Measurements from ENCODE around the gene HAND2. TPM values are rescaled to one million over a fixed set of nuclear protein-coding genes. Genes with fewer than 3 reads are reported as not detected.

The HAND2 gene
- total RNA-seq, 2 experiments from 2014 or later = not detected

DNA sequence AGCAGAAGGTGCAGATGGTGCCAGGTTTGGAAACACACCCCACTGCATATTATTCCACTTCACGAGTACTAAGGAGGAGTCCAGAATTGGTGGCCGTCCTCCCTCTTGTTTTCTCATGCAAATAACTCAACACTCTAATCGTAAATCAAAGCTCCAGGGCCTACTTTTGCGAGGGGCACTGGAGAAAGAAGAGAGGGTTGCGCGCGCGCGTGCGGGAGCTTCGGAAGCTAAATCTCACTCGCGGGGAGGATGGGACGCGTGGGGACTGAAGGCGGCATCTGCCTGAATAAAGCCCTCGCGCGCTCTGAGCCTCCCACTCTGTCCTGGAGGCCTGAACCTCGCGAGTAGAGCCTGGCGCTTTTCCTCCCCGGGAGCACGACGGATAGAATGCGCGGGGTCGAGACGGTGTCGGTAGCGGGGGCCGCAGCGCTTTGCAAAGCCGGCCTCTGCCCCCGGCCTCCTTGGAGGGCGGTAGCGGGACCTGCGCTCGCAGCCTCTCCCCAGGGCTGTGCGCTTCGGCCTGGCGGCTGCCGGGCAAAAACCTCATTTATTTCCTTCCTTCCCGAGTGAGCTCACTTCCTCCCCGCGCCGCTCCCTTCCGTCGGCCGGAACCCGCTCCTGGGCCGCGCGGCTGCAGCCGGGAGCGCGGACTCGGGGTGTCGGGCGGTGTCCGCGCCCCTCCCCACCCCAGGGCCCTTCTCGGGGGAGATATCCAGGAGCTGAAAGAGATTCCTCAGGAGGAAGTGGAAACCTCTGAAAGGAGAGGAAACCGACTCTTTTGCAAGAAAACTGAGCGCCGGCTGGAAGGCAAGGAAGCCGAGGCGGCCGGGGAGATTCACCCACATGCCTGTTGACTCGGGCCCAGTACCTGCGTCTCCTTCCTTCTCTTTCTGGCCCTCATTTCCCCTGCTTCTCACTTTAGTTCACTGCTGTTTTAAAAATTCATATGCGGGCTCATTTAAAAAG, 20.7 kb downstream of the HAND2 start:
- Mint-ChIP-seq H3K4me3 (peak overlapping the region; percentile 67), H3K36me3 (ENCODE audit: low read depth) (peaks cover 8% of the 10 kb centered on the region), H3K9me3 (no peaks in the 10 kb centered on the region), H3K27ac (no peak overlapping the region), H3K27me3 (peaks cover 79% of the 10 kb centered on the region), H3K4me1 (peaks cover 22% of the 10 kb centered on the region)
- POLR2A ChIA-PET = no interaction called here
- CTCF ChIA-PET = interaction anchor here (0.9 to 1.4 kb wide), 4 partner anchors 9 to 190 kb away, joined by 3 to 4 read pairs (median 3); no protein-coding TSS in a partner anchor
- no peak for DNase-seq

DNA sequence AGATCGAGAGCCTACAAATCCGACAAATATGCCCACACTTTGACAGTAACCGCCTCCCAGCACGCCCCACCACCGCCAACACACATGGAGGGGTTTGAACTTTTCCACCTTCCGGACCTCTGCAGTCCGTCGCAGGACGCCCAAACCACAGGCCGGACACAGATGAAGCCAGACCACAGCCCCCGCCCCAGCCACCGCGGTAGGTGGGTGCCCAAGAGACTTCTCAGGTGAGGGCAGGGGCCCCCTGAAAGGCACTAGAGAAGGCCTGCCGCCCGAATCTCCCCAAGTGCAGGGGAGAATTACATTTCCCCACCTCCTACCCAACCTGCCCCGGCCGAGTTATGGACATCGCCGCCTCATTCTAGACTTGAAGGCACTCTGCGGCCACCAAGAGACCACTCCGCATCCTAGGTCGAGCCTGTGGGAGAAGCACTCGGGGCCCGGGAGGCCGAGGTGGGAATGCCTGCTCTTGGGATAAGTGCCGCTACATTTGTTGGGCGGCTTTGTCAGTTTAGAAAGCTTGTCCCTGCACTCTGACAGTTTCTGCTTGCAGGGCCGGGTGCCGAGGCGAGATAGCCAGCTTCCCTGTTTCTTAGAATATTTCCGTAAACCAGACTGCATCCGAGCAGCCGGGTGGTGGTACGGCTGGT, 21.5 kb downstream of the HAND2 start:
- ChIA-PET POLR2A (no interaction called here), CTCF (interaction anchor here (0.9 to 1.4 kb wide), 4 partner anchors 8 to 189 kb away, joined by 3 to 4 read pairs (median 3); no protein-coding TSS in a partner anchor)
- peaks cover 22% of the 10 kb centered on the region for H3K4me1 Mint-ChIP-seq
- no peak overlapping the region for H3K27ac Mint-ChIP-seq
- no peaks in the 10 kb centered on the region for H3K9me3 Mint-ChIP-seq
- H3K4me3 Mint-ChIP-seq = peak overlapping the region; percentile 67
- H3K27me3 Mint-ChIP-seq = peaks cover 79% of the 10 kb centered on the region
- no peak for DNase-seq
- peaks cover 8% of the 10 kb centered on the region for H3K36me3 Mint-ChIP-seq (ENCODE audit: low read depth)

DNA sequence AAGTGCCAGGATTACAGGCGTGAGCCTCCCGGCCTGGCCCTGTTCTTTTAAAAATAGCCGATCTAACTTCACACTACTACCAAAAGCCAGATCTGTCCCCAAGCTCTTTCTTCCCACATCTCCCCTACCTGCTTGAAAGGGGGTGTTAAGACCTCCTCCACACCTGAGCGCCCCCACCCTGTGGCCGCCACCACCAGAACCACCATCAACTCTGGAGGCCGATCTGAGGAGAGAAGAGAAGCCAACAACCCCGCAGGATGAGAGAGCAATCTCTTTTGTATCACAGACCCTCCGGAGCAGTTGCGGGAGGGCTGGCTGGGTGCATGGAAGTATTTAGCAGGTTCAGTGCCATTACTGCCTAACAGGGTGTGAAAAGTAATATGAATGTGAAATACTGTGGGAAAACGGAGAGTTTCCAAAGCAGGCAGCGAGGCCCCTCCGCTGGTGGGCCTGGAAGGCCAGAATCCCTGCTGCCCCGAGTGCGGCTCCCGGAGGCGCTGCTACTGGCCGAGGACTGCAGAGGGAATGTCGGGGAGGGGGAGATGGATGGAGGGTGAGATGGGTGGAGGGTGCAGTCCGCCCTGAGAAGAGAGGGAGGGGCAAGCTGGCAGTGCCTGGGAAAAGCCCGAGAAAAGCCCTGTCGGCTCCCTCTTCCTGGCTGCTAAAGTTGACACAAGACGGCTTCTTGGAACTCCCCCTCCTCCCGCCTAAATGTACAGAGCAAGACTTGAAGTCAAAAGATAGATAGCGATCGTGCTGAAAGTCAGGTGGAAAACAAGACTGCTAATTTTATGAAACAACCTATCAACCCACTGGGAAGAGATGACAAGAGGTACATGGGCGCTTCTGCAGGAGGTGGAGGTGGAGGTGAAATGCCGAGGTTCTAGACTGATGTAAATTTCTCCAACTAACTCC, 22.3 kb downstream of the HAND2 start:
- ChIA-PET CTCF (interaction anchor here (1.1 kb wide), 1 partner anchor 86 kb away, joined by 3 read pairs; no protein-coding TSS in a partner anchor), POLR2A (no interaction called here)
- Mint-ChIP-seq H3K9me3 (no peaks in the 10 kb centered on the region), H3K4me1 (peaks cover 22% of the 10 kb centered on the region), H3K4me3 (no peak overlapping the region), H3K27ac (no peak overlapping the region), H3K27me3 (peaks cover 79% of the 10 kb centered on the region), H3K36me3 (ENCODE audit: low read depth) (peaks cover 8% of the 10 kb centered on the region)
- DNase-seq = no peak

DNA sequence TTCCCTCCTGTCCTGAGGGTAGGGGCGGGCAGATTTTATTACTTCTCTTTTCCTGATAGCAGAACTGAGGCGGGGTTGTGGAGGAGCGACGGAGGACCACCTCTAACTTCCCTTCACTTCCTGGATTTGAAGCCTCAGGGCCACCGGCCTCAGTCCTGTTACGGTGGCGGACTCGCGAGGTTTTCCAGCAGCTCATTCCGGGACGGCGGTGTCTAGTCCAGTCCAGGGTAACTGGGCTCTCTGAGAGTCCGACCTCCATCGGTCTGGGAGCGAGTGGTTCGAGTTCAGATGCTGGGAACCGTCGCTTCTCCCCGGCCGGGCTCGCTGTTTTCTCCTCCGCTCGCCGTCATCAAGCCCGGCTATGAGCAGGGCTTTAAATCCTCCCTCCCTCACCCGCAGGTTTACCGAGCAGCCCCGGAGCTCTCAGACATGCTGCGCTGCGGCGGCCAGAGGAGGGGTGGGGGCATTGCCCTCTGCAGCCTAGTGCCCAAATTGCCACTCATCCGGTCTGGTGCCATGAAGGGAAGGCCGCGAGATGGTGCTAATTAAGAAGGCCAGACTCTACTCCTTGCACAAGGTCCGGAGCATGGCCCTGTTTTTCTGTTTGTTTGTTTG, 23.3 kb downstream of the HAND2 start:
- peaks cover 74% of the 10 kb centered on the region for H3K27me3 Mint-ChIP-seq
- H3K9me3 Mint-ChIP-seq = no peaks in the 10 kb centered on the region
- peaks cover 8% of the 10 kb centered on the region for H3K36me3 Mint-ChIP-seq (ENCODE audit: low read depth)
- POLR2A ChIA-PET = interaction anchor here (1.2 kb wide), 1 partner anchor 8 kb away, joined by 3 read pairs; no protein-coding TSS in a partner anchor
- H3K4me3 Mint-ChIP-seq = no peak overlapping the region
- H3K27ac Mint-ChIP-seq = no peak overlapping the region
- peaks cover 22% of the 10 kb centered on the region for H3K4me1 Mint-ChIP-seq
- CTCF ChIA-PET = interaction anchor here (0.8 to 1.5 kb wide), 7 partner anchors 18 to 484 kb away, joined by 3 to 6 read pairs (median 3); no protein-coding TSS in a partner anchor
- DNase-seq = no peak

DNA sequence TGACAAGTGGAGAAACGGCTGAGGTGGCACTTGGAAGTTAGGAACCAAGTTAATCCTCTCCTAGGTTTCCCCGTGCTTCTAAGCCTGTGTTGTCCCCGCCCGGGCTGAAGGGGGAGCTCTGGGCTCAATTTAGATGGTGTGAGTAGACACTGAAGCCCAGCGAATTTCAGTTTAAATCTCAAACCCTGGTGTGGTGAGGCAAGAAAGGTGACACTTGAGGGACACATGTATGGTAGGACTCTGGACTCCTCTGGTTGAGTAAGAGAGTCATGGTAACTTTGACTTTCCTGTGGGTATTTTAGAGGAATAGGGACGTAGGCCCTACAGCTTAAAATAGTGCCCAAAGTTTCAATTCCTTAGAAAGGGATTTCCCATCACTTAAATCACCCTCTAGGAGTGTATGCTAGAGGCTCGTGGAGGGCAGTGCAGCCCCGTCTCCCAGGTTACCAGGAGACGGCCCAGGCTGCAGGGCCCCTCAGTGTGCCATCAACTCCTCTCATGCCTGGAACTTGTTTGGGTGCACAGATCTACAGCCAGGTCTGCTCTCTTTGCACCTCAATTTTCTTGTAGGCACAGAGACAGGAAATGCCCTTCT, 24.0 kb downstream of the HAND2 start:
- Mint-ChIP-seq H3K27me3 (peaks cover 74% of the 10 kb centered on the region), H3K36me3 (ENCODE audit: low read depth) (peaks cover 8% of the 10 kb centered on the region), H3K27ac (no peak overlapping the region), H3K4me3 (no peak overlapping the region), H3K4me1 (peaks cover 22% of the 10 kb centered on the region), H3K9me3 (no peaks in the 10 kb centered on the region)
- CTCF ChIA-PET = interaction anchor here (0.7 to 1.7 kb wide), 17 partner anchors 9 to 711 kb away, joined by 3 to 8 read pairs (median 4); partner anchors contain the start of gene HAND2
- POLR2A ChIA-PET = interaction anchor here (0.8 to 1.2 kb wide), 2 partner anchors 8 to 13 kb away, joined by 3 read pairs; no protein-coding TSS in a partner anchor
- DNase-seq = peak; percentile 60

DNA sequence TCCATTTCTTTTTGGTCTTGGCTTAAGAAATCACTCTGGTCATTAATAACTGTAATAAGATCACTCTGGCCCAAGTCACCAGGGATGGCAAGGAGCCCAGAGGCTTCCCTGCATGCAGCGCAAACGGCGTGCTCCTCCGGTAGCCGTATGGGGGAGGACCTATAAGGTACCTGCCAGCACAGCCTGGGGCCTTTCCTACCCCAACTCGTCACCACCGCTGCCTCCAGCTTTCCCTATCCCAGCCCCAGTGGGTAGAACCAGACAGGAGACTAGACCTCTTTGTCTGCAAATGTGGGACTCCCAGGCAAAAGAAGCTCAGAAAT, 25.9 kb downstream of the HAND2 start:
- Mint-ChIP-seq H3K27me3 (peaks cover 71% of the 10 kb centered on the region), H3K36me3 (ENCODE audit: low read depth) (peaks cover 6% of the 10 kb centered on the region), H3K9me3 (peaks cover 2% of the 10 kb centered on the region), H3K4me3 (no peak overlapping the region), H3K4me1 (peaks cover 19% of the 10 kb centered on the region), H3K27ac (no peak overlapping the region)
- DNase-seq = no peak
- CTCF ChIA-PET = interaction anchor here (1.8 kb wide), 1 partner anchor 185 kb away, joined by 4 read pairs; no protein-coding TSS in a partner anchor
- POLR2A ChIA-PET = no interaction called here

DNA sequence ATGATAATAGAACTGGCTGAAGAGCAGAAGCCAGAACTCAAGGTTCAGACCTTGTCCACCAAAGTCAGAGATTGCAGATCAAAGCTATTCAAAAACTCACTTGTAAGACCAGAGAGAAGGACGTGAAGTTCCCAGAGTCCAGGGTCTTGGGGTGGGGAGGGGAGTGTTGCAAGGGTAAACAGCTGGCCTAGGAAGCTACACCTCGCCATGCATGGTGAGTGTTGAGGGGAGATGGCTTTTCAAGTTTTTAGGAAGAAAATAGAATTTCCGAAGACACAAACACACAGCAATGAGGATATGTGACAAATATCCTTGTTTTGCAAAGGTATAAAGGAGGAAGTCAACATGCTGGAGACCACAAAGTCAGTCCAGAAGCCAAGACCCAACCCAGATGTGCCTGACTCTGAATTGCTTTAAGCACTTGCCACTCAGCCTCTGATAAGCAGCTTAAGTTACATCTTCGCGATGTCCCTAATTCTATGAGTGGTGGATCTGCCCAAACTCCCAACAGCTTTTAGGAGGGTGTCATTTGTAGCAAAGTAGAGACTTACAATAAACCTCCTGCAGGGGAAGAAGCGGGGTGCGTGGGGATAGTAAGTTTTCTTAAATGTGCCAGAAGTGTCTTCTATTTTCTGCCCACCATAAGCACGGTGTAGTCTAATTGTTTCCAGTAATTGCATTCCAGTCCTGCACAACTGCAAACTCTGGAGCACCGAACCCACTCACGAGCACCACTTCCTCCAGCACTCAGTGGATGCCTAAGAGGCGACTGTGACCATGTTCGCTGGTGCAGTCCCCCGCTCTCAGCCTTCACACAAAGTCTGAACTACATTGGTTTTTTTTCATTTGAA, 26.5 kb downstream of the HAND2 start:
- no peak overlapping the region for H3K4me3 Mint-ChIP-seq
- peaks cover 6% of the 10 kb centered on the region for H3K36me3 Mint-ChIP-seq (ENCODE audit: low read depth)
- no peak overlapping the region for H3K27ac Mint-ChIP-seq
- H3K27me3 Mint-ChIP-seq = peaks cover 67% of the 10 kb centered on the region
- peaks cover 15% of the 10 kb centered on the region for H3K4me1 Mint-ChIP-seq
- POLR2A ChIA-PET = no interaction called here
- DNase-seq = no peak
- H3K9me3 Mint-ChIP-seq = peaks cover 2% of the 10 kb centered on the region
- CTCF ChIA-PET = interaction anchor here (1.7 to 1.8 kb wide), 3 partner anchors 9 to 185 kb away, joined by 4 to 5 read pairs (median 5); no protein-coding TSS in a partner anchor

DNA sequence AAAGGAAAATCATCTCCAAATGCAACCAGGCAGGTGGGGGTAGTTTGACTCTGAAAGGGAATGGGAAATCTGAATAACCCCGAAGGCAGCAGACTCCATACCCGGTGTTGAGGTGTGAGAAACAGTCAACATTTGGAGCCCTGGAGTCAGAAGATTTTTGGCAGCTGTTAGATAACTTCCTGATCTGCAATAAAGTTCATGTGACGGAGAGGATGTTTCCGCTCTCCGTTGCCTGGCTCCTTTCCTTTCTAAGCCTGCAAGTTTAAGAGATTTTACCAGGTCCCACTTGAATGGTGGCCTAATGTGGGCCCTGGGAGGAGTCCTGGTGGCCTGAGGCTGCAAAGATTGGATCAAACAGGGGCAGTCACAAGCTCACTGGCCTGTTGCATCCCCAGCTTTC, 27.7 kb downstream of the HAND2 start:
- ChIA-PET POLR2A (no interaction called here), CTCF (interaction anchor here (1.7 kb wide), 2 partner anchors 8 to 81 kb away, joined by 5 read pairs; no protein-coding TSS in a partner anchor)
- no peak for DNase-seq
- Mint-ChIP-seq H3K27me3 (peaks cover 58% of the 10 kb centered on the region), H3K36me3 (ENCODE audit: low read depth) (peaks cover 2% of the 10 kb centered on the region), H3K4me3 (no peak overlapping the region), H3K9me3 (peaks cover 2% of the 10 kb centered on the region), H3K4me1 (peaks cover 4% of the 10 kb centered on the region), H3K27ac (no peak overlapping the region)

DNA sequence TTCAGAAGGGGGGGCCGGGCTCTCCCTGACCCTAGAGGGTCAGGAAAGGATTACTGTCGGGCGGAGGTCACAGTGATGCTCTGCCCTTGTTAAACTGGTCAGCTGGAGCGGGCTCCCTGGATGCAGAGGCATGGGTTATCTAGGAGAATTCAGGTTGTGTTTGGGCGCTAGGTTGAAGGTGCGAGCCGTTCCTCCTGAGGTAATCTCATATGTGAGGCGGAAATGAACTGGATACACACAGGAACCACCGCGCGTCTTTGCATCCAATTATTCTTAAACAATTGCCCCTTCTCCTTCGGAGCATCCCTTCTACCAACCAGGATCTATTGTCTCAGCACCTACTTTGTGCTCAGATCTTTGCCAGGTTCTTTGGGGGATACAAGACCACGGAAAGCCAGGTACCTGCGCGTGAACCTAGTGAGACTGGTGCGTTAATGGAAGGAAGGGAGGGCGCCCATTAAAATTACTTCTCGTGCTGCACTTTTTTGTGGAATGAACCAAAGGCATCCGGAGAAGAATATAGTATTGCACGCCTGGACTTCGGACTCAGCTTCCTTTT, 28.4 kb downstream of the HAND2 start:
- H3K27ac Mint-ChIP-seq = no peak overlapping the region
- no peak for DNase-seq
- H3K4me3 Mint-ChIP-seq = no peak overlapping the region
- peaks cover 2% of the 10 kb centered on the region for H3K36me3 Mint-ChIP-seq (ENCODE audit: low read depth)
- ChIA-PET CTCF (interaction anchor here (1.7 kb wide), 1 partner anchor 81 kb away, joined by 5 read pairs; no protein-coding TSS in a partner anchor), POLR2A (no interaction called here)
- peaks cover 4% of the 10 kb centered on the region for H3K4me1 Mint-ChIP-seq
- peaks cover 57% of the 10 kb centered on the region for H3K27me3 Mint-ChIP-seq
- peaks cover 2% of the 10 kb centered on the region for H3K9me3 Mint-ChIP-seq

DNA sequence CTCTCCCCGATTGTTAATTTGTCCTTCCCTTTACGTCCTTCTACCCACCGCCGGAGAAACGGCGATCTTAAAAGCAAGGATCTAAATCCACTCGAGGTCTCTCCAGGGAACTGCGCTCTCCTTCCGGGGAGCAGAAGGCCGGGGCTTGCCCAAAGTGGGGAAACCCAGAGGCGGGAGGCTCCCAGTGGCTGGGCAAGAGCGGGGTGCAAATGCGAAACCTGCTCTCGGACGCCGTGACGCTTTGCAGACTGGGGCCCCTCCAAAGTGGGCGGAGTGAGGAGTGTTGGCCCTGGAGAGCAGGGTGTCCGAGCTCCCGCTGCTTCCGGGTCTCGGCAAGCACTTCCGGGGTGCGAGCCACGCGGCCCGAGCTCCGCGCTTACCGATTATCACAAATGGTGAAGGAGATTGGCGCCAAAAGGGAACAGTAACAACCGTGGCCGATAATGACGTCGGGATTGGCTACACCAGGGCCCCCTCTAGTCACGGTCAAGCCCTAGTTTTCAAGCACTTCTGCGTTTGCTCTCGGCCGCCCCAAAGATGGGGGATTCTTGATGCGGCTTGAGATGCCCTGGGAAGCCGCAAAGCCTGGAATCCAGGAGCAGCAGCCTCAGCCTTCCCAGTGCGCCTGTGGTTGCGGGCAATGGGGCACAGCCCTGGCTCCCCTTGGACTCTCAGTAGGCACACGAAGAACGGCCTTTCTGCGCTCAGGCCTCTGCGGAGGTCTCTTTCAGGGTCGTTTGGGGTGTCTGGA, 29.0 kb downstream of the HAND2 start:
- POLR2A ChIA-PET = no interaction called here
- H3K27me3 Mint-ChIP-seq = peaks cover 59% of the 10 kb centered on the region
- peaks cover 2% of the 10 kb centered on the region for H3K9me3 Mint-ChIP-seq
- no peak overlapping the region for H3K27ac Mint-ChIP-seq
- H3K36me3 Mint-ChIP-seq (ENCODE audit: low read depth) = peaks cover 2% of the 10 kb centered on the region
- no peak for DNase-seq
- peak overlapping the region; percentile 8 for H3K4me3 Mint-ChIP-seq
- CTCF ChIA-PET = interaction anchor here (1.1 kb wide), 2 partner anchors 8 to 76 kb away, joined by 3 read pairs; no protein-coding TSS in a partner anchor
- H3K4me1 Mint-ChIP-seq = peaks cover 3% of the 10 kb centered on the region

Data from activated CD4-positive, alpha-beta memory T cell treated with anti-CD3 and anti-CD28 coated beads, Interleukin-2, amount 10 ng/mL, durations not matched to agents 7 days and 5 days (primary cell).